ENCODE data around the gene LAMTOR2. TPM values are rescaled to one million over a fixed set of nuclear protein-coding genes. Genes with fewer than 3 reads are reported as not detected.

The LAMTOR2 gene
- total RNA-seq, 1 experiment from 2014 or later: 50.6 TPM

DNA sequence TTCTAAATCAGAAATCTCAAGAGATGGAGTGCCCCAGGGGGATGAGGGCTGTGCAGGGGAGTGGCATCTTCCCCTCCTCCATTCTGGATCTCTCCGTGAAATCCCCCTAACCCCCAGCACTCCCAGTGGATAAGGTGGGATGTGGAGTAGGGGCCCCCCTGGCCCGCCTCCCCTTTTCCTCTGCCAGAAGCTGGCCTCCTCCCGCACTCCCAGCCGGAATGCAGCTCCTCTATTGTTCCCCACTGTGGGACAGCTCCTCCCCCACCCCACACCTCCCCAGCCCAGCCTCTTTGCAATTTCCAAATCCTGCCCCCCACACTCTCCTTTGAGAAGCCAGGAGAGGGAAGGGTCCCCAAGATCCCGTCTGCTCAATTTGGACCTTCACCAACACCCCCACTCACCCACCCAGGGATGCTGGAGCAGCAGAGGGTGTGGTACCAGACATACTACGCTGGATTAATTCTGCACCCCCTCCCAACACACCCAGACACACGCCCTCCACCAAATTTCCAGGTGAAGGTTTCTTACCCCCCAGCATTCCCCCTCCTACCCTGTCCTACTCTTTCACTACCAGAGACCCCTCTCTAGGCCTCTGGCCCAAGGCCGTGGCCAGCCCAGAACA is 25.8 kb downstream of the LAMTOR2 start:
- H2BK12ac ChIP-seq (ENCODE audit: insufficient read length, low read depth, low read length): no peak overlapping the region
- no peak overlapping the region for H3K14ac ChIP-seq (ENCODE audit: insufficient read depth, low read length)
- no peak overlapping the region for H2BK120ac ChIP-seq (ENCODE audit: low read depth, low read length, poor library complexity, severe bottlenecking)
- no peaks in the 10 kb centered on the region for H3K79me1 ChIP-seq (ENCODE audit: insufficient read depth, low read depth, low read length, poor library complexity, severe bottlenecking)
- H4K20me1 ChIP-seq (ENCODE audit: control insufficient read depth, insufficient read depth, insufficient read length): no peaks in the 10 kb centered on the region
- Mint-ChIP-seq H3K27me3 (ENCODE audit: low read depth) (no peaks in the 10 kb centered on the region), H3K9me3 (no peaks in the 10 kb centered on the region; a peak in 1 of 5 replicates), H3K4me3 (peak overlapping the region; percentile 88 to 97), H3K36me3 (ENCODE audit: insufficient read depth in 1 of 3, low read depth in 3 of 3) (peaks cover 18 to 49% (median 43%) of the 10 kb centered on the region in 3 experiments; a peak in 6 of 7 replicates), H3K27ac (peak overlapping the region in 2 of 3 experiments; percentile 90 to 97; a peak in 3 of 7 replicates), H3K4me1 (peaks cover 62 to 68% of the 10 kb centered on the region in 2 experiments)
- no peak overlapping the region for H2BK15ac ChIP-seq (ENCODE audit: low read depth, low read length)
- WGBS (ENCODE audit: extremely low coverage, insufficient read length, low lambda C conversion rate): no CpG with 5 or more reads among the region's 8 CpGs
- H3K23me2 ChIP-seq (ENCODE audit: insufficient read length, low read depth, low read length, poor library complexity, severe bottlenecking): peaks cover 18% of the 10 kb centered on the region
- no peak overlapping the region for H3K4ac ChIP-seq (ENCODE audit: low read depth, low read length)
- H3K23ac ChIP-seq (ENCODE audit: insufficient read length, low read depth, low read length): no peak overlapping the region
- H3K18ac ChIP-seq (ENCODE audit: insufficient read length, low read depth, low read length): no peak overlapping the region
- DNase-seq: peak; percentile 32
- H3K4me1 ChIP-seq (ENCODE audit: insufficient read depth, low read length): peaks cover 23% of the 10 kb centered on the region
- H4K5ac ChIP-seq (ENCODE audit: insufficient read length, low read depth, low read length): no peak overlapping the region
- TF ChIP-seq, protein P1, sequence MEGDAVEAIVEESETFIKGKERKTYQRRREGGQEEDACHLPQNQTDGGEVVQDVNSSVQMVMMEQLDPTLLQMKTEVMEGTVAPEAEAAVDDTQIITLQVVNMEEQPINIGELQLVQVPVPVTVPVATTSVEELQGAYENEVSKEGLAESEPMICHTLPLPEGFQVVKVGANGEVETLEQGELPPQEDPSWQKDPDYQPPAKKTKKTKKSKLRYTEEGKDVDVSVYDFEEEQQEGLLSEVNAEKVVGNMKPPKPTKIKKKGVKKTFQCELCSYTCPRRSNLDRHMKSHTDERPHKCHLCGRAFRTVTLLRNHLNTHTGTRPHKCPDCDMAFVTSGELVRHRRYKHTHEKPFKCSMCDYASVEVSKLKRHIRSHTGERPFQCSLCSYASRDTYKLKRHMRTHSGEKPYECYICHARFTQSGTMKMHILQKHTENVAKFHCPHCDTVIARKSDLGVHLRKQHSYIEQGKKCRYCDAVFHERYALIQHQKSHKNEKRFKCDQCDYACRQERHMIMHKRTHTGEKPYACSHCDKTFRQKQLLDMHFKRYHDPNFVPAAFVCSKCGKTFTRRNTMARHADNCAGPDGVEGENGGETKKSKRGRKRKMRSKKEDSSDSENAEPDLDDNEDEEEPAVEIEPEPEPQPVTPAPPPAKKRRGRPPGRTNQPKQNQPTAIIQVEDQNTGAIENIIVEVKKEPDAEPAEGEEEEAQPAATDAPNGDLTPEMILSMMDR (conservative IDR thresholded peaks at IDR 0.05): no peak
- H4K8ac ChIP-seq (replicated peaks; ENCODE audit: insufficient read length, low read depth, low read length): no peak overlapping the region
- no peak overlapping the region for H3K56ac ChIP-seq (ENCODE audit: insufficient read length, low read depth, low read length)
- H2BK20ac ChIP-seq (ENCODE audit: low read depth, low read length, poor library complexity, severe bottlenecking): no peak overlapping the region
- no peak overlapping the region for H3T11ph ChIP-seq (ENCODE audit: low read length)
- H4K91ac ChIP-seq (ENCODE audit: insufficient read length, low read depth, low read length): no peak overlapping the region
- H3K4me2 ChIP-seq (ENCODE audit: insufficient read depth, insufficient read length, low read length): peak overlapping the region; percentile 61
- H3K27ac ChIP-seq (ENCODE audit: insufficient read length, low read depth, low read length): no peak overlapping the region
- H3K9me3 ChIP-seq (ENCODE audit: control insufficient read depth, low read depth, low read length): no peaks in the 10 kb centered on the region
- no peak overlapping the region for H2AK5ac ChIP-seq (ENCODE audit: insufficient read length, low read length)
- H3K79me2 ChIP-seq (ENCODE audit: insufficient read depth, low read length): peaks cover 23% of the 10 kb centered on the region; the same call in 1 of the 2 replicates
- H3K27me3 ChIP-seq (ENCODE audit: insufficient read depth, low read length): no peaks in the 10 kb centered on the region
- H3K9ac ChIP-seq (ENCODE audit: extremely low read depth, insufficient read length, low read length): peak overlapping the region; percentile 5
- no peak overlapping the region for H2BK5ac ChIP-seq (ENCODE audit: insufficient read length, low read length)
- H2AFZ ChIP-seq (ENCODE audit: low read length): no peak overlapping the region

Measured in H9 (cell line).